KMS-11 (cell line): Measurements from ENCODE around the gene NBR1.

Experiments
- H2AFZ ChIP-seq: fragments of 200-600 bp; sonication (generic); 2 replicates; pipeline ENCODE4 v1.6.1; 2016; ENCODE audit warnings: antibody characterized with exemption, mixed run types, low read depth
- H3K27ac ChIP-seq: fragments of 200-600 bp; sonication (generic); 2 replicates; pipeline ENCODE4 v1.6.1; 2016; ENCODE audit warnings: mild to moderate bottlenecking, mixed run types
- H3K27me3 ChIP-seq: fragments of 200-600 bp; sonication (generic); 2 replicates; pipeline ENCODE4 v1.6.1; 2017; ENCODE audit warnings: mild to moderate bottlenecking, low read depth, mixed run types, moderate library complexity; ENCODE audit not compliant: insufficient read depth
- H3K36me3 ChIP-seq: fragments of 200-600 bp; sonication (generic); 2 replicates; pipeline ENCODE4 v1.6.1; 2017; ENCODE audit warnings: mild to moderate bottlenecking, mixed run types; ENCODE audit not compliant: insufficient read depth
- H3K4me1 ChIP-seq: fragments of 200-600 bp; sonication (generic); 2 replicates; pipeline ENCODE4 v1.6.1; 2016; ENCODE audit warnings: mild to moderate bottlenecking, low read depth, mixed run types; ENCODE audit not compliant: poor library complexity, severe bottlenecking
- H3K4me2 ChIP-seq: fragments of 200-600 bp; sonication (generic); 2 replicates; pipeline ENCODE4 v1.7.0; 2016; ENCODE audit warnings: mild to moderate bottlenecking, mixed run types
- H3K4me3 ChIP-seq: fragments of 200-600 bp; sonication (generic); IDR thresholded peaks from 2 replicates; pipeline ENCODE4 v1.6.1; 2017; ENCODE audit warnings: low read depth, low read length, mixed read lengths; ENCODE audit not compliant: insufficient read depth
- H3K79me2 ChIP-seq: fragments of 200-600 bp; sonication (generic); 2 replicates; pipeline ENCODE4 v1.6.1; 2016; ENCODE audit warnings: low read depth, mixed run types; ENCODE audit not compliant: insufficient read depth
- H3K9ac ChIP-seq: fragments of 200-600 bp; sonication (generic); 2 replicates; pipeline ENCODE4 v1.6.1; 2016; ENCODE audit warnings: mild to moderate bottlenecking, mixed run types
- H4K20me1 ChIP-seq: fragments of 200-600 bp; sonication (generic); 2 replicates; pipeline ENCODE4 v1.6.1; 2016; ENCODE audit warnings: mild to moderate bottlenecking, mixed run types; ENCODE audit not compliant: insufficient read depth
- CTCF ChIP-seq: fragments of 200-600 bp; sonication (generic); conservative IDR thresholded peaks from 2 replicates; pipeline ENCODE4 v1.6.1; 2017; ENCODE audit warnings: low read depth, mild to moderate bottlenecking, antibody characterized with exemption, low read length, moderate library complexity, mixed read lengths

Gene NBR1

DNA sequence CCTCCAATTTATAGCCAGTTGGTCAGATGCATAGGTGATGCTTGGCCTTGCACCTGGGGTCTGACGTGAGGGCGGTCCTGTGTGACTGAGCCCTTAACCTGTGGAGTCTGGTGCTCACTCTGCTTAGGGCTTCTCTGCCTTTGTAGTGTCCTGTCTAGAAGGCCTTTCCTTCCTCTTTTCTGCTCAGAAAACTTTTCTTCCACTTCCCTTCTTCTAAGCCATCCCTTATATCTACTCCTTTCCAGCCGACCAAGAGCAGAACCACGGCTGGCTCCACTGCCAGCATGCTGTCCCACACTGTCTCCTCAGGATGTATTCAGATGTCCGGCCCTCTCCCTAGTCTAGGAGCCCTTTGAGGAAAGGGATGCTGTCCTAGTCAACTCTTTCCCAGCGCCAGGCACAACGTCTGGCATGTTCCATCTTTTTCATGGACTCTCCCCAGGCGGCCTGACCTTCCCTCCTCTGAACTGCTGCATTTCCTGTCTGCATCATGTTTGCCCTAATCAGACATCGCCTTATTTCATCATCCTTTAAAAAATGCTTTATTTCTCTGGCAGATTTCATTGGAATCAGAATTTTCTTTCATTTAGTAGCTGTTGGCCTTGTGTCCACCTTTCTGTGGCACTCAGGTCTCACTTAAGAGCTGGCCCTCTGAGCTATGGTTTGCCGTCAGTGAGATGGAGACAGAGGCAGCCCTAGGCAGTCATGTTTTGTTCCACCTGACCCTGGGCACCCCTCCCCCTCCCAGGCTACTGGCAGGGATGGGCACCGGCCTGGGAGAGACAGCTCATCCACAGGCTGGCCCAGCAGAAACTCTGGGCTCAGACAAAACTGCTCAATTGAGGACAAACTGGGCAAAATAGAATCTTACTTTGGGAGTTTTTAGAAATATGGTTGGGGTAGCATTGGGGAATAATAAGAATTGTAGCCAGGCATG, 30.4 kb upstream of the NBR1 start:
- no peak for TF ChIP-seq CTCF
- H2AFZ ChIP-seq, result no peak overlapping the region
- no peak overlapping the region for H3K27ac ChIP-seq
- no peaks in the 10 kb centered on the region for H4K20me1 ChIP-seq
- H3K4me1 ChIP-seq, result peaks cover 15% of the 10 kb centered on the region
- H3K36me3 ChIP-seq, result no peaks in the 10 kb centered on the region
- no peaks in the 10 kb centered on the region for H3K27me3 ChIP-seq
- no peak overlapping the region for H3K4me3 ChIP-seq
- no peaks in the 10 kb centered on the region for H3K79me2 ChIP-seq
- no peak overlapping the region for H3K9ac ChIP-seq
- H3K4me2 ChIP-seq, result no peak overlapping the region

DNA sequence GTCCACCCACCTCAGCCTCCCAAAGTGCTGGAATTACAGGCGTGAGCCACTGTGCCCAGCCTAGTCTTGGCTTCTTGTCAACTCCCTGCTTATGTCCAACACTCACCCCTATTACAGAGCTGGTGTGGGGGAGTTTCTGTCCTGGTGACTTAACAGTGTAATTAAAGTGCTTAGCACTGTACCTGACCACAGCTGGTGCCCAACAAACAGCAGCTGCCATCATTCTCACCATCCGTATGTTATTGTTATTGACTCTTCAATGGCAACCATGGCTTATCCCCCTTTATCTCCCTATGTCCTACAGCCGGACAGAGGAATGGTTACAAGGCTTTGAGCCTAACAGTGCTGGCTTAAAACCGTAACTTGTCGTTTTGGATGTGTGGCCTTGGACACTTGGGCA, 28.9 kb upstream of the NBR1 start:
- Histone ChIP-seq H3K4me1 (peaks cover 5% of the 10 kb centered on the region), H2AFZ (no peak overlapping the region), H3K9ac (no peak overlapping the region), H3K36me3 (no peaks in the 10 kb centered on the region), H3K4me2 (no peak overlapping the region), H3K79me2 (no peaks in the 10 kb centered on the region), H3K27me3 (no peaks in the 10 kb centered on the region), H3K4me3 (no peak overlapping the region), H3K27ac (no peak overlapping the region), H4K20me1 (no peaks in the 10 kb centered on the region)
- no peak for TF ChIP-seq CTCF

GRCh38 chr17:43143201-43143600, 27.8 kb upstream of the NBR1 start:
- Histone ChIP-seq H3K4me2 (no peak overlapping the region), H4K20me1 (no peaks in the 10 kb centered on the region), H3K4me3 (no peak overlapping the region), H2AFZ (no peak overlapping the region), H3K27ac (no peak overlapping the region), H3K4me1 (peaks cover 5% of the 10 kb centered on the region), H3K36me3 (no peaks in the 10 kb centered on the region), H3K9ac (no peak overlapping the region), H3K79me2 (no peaks in the 10 kb centered on the region), H3K27me3 (no peaks in the 10 kb centered on the region)
- no peak for TF ChIP-seq CTCF

- H3K9ac ChIP-seq, result no peak overlapping the region
- H3K4me3 ChIP-seq, result no peak overlapping the region
- H3K27me3 ChIP-seq, result no peaks in the 10 kb centered on the region
- H3K4me1 ChIP-seq, result peaks cover 5% of the 10 kb centered on the region
- H3K27ac ChIP-seq, result no peak overlapping the region
- no peaks in the 10 kb centered on the region for H3K79me2 ChIP-seq
- no peak for TF ChIP-seq CTCF
- no peaks in the 10 kb centered on the region for H3K36me3 ChIP-seq
- no peak overlapping the region for H2AFZ ChIP-seq
- H4K20me1 ChIP-seq, result no peaks in the 10 kb centered on the region
- no peak overlapping the region for H3K4me2 ChIP-seq
These were observed 24.4 kb upstream of the NBR1 start for GRCh38 chr17:43146649-43147048.
